Measurements from ENCODE around the gene GOLM1.

DNA sequence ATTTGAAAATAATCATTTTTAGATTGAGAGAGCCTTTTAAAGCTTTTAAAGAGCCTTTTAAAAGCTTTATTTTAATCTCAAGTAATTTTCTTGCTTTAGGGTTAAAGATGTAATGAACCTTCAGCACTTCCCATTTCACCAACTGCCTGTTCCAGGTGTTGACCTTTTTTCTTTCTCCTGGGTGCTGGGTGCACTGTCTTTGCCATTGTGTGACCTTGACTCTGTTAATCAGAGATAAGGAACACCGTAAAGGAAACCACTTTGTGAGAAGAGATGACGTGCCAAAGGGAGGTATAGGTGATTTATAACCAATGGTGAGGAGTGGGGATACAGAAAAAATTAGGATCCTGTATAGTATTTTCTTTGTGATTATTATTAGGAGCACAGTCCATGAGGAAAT is 90.2 kb downstream of the GOLM1 start:
- no peak for TF ChIP-seq POLR2A (IDR thresholded peaks at IDR 0.05)
- TF ChIP-seq, protein P1, sequence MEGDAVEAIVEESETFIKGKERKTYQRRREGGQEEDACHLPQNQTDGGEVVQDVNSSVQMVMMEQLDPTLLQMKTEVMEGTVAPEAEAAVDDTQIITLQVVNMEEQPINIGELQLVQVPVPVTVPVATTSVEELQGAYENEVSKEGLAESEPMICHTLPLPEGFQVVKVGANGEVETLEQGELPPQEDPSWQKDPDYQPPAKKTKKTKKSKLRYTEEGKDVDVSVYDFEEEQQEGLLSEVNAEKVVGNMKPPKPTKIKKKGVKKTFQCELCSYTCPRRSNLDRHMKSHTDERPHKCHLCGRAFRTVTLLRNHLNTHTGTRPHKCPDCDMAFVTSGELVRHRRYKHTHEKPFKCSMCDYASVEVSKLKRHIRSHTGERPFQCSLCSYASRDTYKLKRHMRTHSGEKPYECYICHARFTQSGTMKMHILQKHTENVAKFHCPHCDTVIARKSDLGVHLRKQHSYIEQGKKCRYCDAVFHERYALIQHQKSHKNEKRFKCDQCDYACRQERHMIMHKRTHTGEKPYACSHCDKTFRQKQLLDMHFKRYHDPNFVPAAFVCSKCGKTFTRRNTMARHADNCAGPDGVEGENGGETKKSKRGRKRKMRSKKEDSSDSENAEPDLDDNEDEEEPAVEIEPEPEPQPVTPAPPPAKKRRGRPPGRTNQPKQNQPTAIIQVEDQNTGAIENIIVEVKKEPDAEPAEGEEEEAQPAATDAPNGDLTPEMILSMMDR (IDR thresholded peaks at IDR 0.05 in 8 of 11, conservative IDR thresholded peaks at IDR 0.05 in 3 of 11), result no peak

Measured in spleen (tissue), 7 donors.